Esophagus (tissue), 2 donors: ENCODE data around the gene MRGPRD. TPM values are rescaled to one million over a fixed set of nuclear protein-coding genes. Genes with fewer than 3 reads are reported as not detected.
"Not testable (repeated sequence)": the region's sequence is repeated elsewhere in the genome, so short reads cannot be mapped to it uniquely, and the experiment has no call there.

Source experiments
- H3K27ac ChIP-seq, 2 donors: one replicate each; pipeline ENCODE4 v1.5.1; 2013; ENCODE audit warnings: low read depth in 2 of 2, mild to moderate bottlenecking in 2 of 2, inconsistent platforms in 1 of 2, low read length in 1 of 2, moderate library complexity in 1 of 2
- H3K27me3 ChIP-seq, 2 donors: one replicate each; pipeline ENCODE4 v1.6.1; 2013; ENCODE audit warnings: low read length in 2 of 2, control low read depth in 1 of 2, mild to moderate bottlenecking in 1 of 2; ENCODE audit not compliant: insufficient read depth in 2 of 2, control insufficient read depth in 1 of 2
- H3K36me3 ChIP-seq, 2 donors: one replicate each; pipeline ENCODE4 v1.6.1; 2013; ENCODE audit warnings: low read length in 1 of 2; ENCODE audit not compliant: control insufficient read depth in 2 of 2, insufficient read depth in 2 of 2
- H3K4me1 ChIP-seq, 2 donors: one replicate each; pipeline ENCODE4 v1.6.1; 2013; ENCODE audit warnings: low read length in 1 of 2; ENCODE audit not compliant: control insufficient read depth in 2 of 2, insufficient read depth in 2 of 2
- H3K4me3 ChIP-seq, 2 donors: one replicate each; pipeline ENCODE4 v1.5.1; 2013; ENCODE audit warnings: low read length in 2 of 2, mild to moderate bottlenecking in 2 of 2, low read depth in 1 of 2, moderate library complexity in 1 of 2
- H3K9me3 ChIP-seq, 2 donors: one replicate each; pipeline ENCODE4 v1.6.1; 2013; ENCODE audit warnings: mild to moderate bottlenecking in 2 of 2, low read depth in 1 of 2, low read length in 1 of 2, moderate library complexity in 1 of 2; ENCODE audit not compliant: control insufficient read depth in 2 of 2, insufficient read depth in 1 of 2
- WGBS, 2 donors: extraction: QIAGEN DNeasy Blood & Tissue Kit; methylation state at CpG; one replicate each; pipeline ENCODE4 v1.1.7; 2013; 5-methylcytosine and 5-hydroxymethylcytosine counted together
- polyA plus RNA-seq, 2 donors: library from polyadenylated mRNA; stranded (reverse); fragments of 200-250 nt; gene quantifications; one replicate each; pipeline ENCODE4 v1.2.3, GENCODE V29; 2013
- donor health status: healthy with polysubstance abuse.
- donor health status: Bipolar disorder and iron deficiency.

Gene MRGPRD
- polyA plus RNA-seq, 2 donors, result not detected

- WGBS, 2 donors, result 68 to 71% methylated on average over 19 to 23 of the region's 23 CpGs
- peak overlapping the region; percentile 80 to 93 for H3K27ac ChIP-seq
- no peaks in the 10 kb centered on the region for H3K9me3 ChIP-seq
- no peaks in the 10 kb centered on the region for H3K27me3 ChIP-seq
- H3K4me1 ChIP-seq, result peaks cover 0 to 9% of the 10 kb centered on the region in 2 donors
- H3K4me3 ChIP-seq, result no peak overlapping the region
- H3K36me3 ChIP-seq, result peaks cover 0 to 4% of the 10 kb centered on the region in 2 donors
These were observed 20.7 kb upstream of the MRGPRD start for GRCh38 chr11:69001243-69002081.

GRCh38 chr11:69000831-69001242, 20.1 kb upstream of the MRGPRD start:
- no peaks in the 10 kb centered on the region for H3K9me3 ChIP-seq
- WGBS, 2 donors, result 19 to 31% methylated on average over 8 of the region's 8 CpGs

GRCh38 chr11:69000391-69000790, 19.6 kb upstream of the MRGPRD start:
- Histone ChIP-seq H3K9me3 (no peaks in the 10 kb centered on the region), H3K27me3 (no peaks in the 10 kb centered on the region), H3K27ac (peak overlapping the region; percentile 72 to 86), H3K36me3 (peaks cover 0 to 2% of the 10 kb centered on the region in 2 donors), H3K4me3 (no peak overlapping the region), H3K4me1 (peaks cover 0 to 9% of the 10 kb centered on the region in 2 donors)
- WGBS, 2 donors, result 59 to 63% methylated on average over 5 of the region's 5 CpGs

More at GRCh38 chr11:69000831-69001242, 20.1 kb upstream of the MRGPRD start:
- peaks cover 0 to 4% of the 10 kb centered on the region in 2 donors for H3K36me3 ChIP-seq
- no peaks in the 10 kb centered on the region for H3K27me3 ChIP-seq
- H3K4me1 ChIP-seq, result peaks cover 0 to 9% of the 10 kb centered on the region in 2 donors
- peak overlapping the region; percentile 80 to 93 for H3K27ac ChIP-seq
- H3K4me3 ChIP-seq, result no peak overlapping the region

- H3K4me1 ChIP-seq, H3K9me3 ChIP-seq, H3K4me3 ChIP-seq, H3K27me3 ChIP-seq, H3K36me3 ChIP-seq: not testable (repeated sequence)
- H3K27ac ChIP-seq, result peak overlapping the region; percentile 72 to 86
- 84 to 87% methylated on average over 12 of the region's 12 CpGs for WGBS, 2 donors
These were observed 19.1 kb upstream of the MRGPRD start for GRCh38 chr11:68999748-69000355.

- Histone ChIP-seq H3K36me3 (peaks cover 0 to 2% of the 10 kb centered on the region in 2 donors), H3K4me3 (no peak overlapping the region), H3K4me1 (peaks cover 0 to 8% of the 10 kb centered on the region in 2 donors), H3K27me3 (no peaks in the 10 kb centered on the region), H3K27ac (peak overlapping the region; percentile 64 to 67), H3K9me3 (no peaks in the 10 kb centered on the region)
- WGBS, 2 donors, result 76 to 85% methylated on average over 8 of the region's 8 CpGs
These were observed 18.4 kb upstream of the MRGPRD start for GRCh38 chr11:68999093-68999747.

GRCh38 chr11:68998390-68998911, 17.7 kb upstream of the MRGPRD start:
- 32 to 33% methylated on average over 13 of the region's 13 CpGs for WGBS, 2 donors
- H3K27me3 ChIP-seq, result no peaks in the 10 kb centered on the region
- H3K4me1 ChIP-seq, result peaks cover 0 to 8% of the 10 kb centered on the region in 2 donors
- H3K4me3 ChIP-seq, result no peak overlapping the region
- peak overlapping the region; percentile 54 to 67 for H3K27ac ChIP-seq
- H3K9me3 ChIP-seq, result no peaks in the 10 kb centered on the region
- no peaks in the 10 kb centered on the region for H3K36me3 ChIP-seq

- Histone ChIP-seq H3K27ac (peak overlapping the region; percentile 54 to 67), H3K4me3 (no peak overlapping the region), H3K27me3 (no peaks in the 10 kb centered on the region), H3K9me3 (no peaks in the 10 kb centered on the region), H3K4me1 (peaks cover 0 to 8% of the 10 kb centered on the region in 2 donors), H3K36me3 (no peaks in the 10 kb centered on the region)
These were observed 17.2 kb upstream of the MRGPRD start for GRCh38 chr11:68997995-68998348.

GRCh38 chr11:68997124-68997994, 16.6 kb upstream of the MRGPRD start:
- no peaks in the 10 kb centered on the region for H3K27me3 ChIP-seq
- H3K4me1 ChIP-seq, result peaks cover 0 to 8% of the 10 kb centered on the region in 2 donors
- WGBS, 2 donors, result 87 to 89% methylated on average over 19 of the region's 19 CpGs
- no peaks in the 10 kb centered on the region for H3K36me3 ChIP-seq
- H3K4me3 ChIP-seq, result no peak overlapping the region
- no peak overlapping the region for H3K27ac ChIP-seq
- H3K9me3 ChIP-seq, result no peaks in the 10 kb centered on the region
